IMR-90 (cell line): ENCODE data around the gene STOM.

ENCODE experiments used
- CHD1 ChIP-seq: IDR thresholded peaks from 2 replicates; pipeline ENCODE4 v1.6.1; 2012; ENCODE audit warnings: low read depth, low read length, improper control_type of control experiment
- MAFK ChIP-seq: IDR thresholded peaks from 2 replicates; pipeline ENCODE4 v1.6.1; 2012; ENCODE audit warnings: low read depth, low read length, improper control_type of control experiment
- MAZ ChIP-seq: IDR thresholded peaks from 2 replicates; pipeline ENCODE4 v1.6.1; 2012; ENCODE audit warnings: low read depth, mild to moderate bottlenecking, low read length, improper control_type of control experiment, moderate library complexity, borderline replicate concordance
- MXI1 ChIP-seq: IDR thresholded peaks from 2 replicates; pipeline ENCODE4 v1.6.1; 2012; ENCODE audit warnings: low read depth, mild to moderate bottlenecking, low read length, moderate library complexity, borderline replicate concordance
- POLR2A ChIP-seq: IDR thresholded peaks from 2 replicates; pipeline ENCODE4 v1.6.1; 2012; ENCODE audit warnings: mild to moderate bottlenecking, low read depth, low read length
- RAD21 ChIP-seq: IDR thresholded peaks from 2 replicates; pipeline ENCODE4 v1.6.1; 2012; ENCODE audit warnings: low read length, improper control_type of control experiment
- RCOR1 ChIP-seq: IDR thresholded peaks from 2 replicates; pipeline ENCODE4 v1.6.1; 2012; ENCODE audit warnings: mild to moderate bottlenecking, low read length, improper control_type of control experiment; ENCODE audit not compliant: insufficient replicate concordance
- RFX5 ChIP-seq: IDR thresholded peaks from 2 replicates; pipeline ENCODE4 v1.8.0; 2012; ENCODE audit warnings: low read depth, mild to moderate bottlenecking, low read length, moderate library complexity
- TF ChIP-seq, protein P1 (sequence below): conservative IDR thresholded peaks from 2 replicates; pipeline ENCODE4 v1.5.1; 2012; ENCODE audit warnings: mild to moderate bottlenecking, low read depth, low read length, improper control_type of control experiment
- TF ChIP-seq, protein P2 (sequence below): fragments of 150-350 bp; IDR thresholded peaks from 2 replicates; pipeline ENCODE4 v1.6.1; 2017; ENCODE audit warnings: mild to moderate bottlenecking, antibody characterized with exemption, low read length, low read depth

DNA sequence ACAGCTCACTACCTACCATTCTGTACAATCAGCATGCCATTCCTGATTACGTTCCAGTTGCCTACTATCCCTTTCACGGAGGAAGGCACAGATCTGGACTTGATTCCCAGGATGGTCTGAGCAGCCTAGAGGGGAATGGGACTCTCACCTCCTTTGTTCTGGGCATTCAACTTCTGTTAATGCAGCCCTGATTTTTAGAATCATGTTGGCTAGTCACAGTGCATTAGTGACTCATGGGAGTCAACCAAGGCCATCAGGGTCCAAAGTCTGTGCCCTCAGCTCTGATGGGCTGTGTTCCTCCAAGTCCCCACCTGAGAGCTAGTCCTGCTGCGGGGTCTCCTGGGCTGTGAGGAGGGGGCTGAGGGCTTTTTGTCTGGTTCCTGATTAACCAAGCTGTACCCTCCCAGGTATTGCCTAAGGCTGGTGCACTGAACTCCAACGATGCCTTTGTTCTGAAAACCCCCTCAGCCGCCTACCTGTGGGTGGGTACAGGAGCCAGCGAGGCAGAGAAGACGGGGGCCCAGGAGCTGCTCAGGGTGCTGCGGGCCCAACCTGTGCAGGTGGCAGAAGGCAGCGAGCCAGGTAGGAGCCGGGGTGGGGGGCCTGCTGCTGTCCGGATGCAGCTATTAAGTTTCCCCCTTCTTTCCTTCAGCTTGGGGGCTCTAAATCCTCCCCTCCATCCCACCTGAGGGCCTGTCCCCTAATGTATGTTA, 43.0 kb downstream of the STOM start:
- TF ChIP-seq, protein P1, sequence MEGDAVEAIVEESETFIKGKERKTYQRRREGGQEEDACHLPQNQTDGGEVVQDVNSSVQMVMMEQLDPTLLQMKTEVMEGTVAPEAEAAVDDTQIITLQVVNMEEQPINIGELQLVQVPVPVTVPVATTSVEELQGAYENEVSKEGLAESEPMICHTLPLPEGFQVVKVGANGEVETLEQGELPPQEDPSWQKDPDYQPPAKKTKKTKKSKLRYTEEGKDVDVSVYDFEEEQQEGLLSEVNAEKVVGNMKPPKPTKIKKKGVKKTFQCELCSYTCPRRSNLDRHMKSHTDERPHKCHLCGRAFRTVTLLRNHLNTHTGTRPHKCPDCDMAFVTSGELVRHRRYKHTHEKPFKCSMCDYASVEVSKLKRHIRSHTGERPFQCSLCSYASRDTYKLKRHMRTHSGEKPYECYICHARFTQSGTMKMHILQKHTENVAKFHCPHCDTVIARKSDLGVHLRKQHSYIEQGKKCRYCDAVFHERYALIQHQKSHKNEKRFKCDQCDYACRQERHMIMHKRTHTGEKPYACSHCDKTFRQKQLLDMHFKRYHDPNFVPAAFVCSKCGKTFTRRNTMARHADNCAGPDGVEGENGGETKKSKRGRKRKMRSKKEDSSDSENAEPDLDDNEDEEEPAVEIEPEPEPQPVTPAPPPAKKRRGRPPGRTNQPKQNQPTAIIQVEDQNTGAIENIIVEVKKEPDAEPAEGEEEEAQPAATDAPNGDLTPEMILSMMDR: no peak
- TF ChIP-seq, protein P2, sequence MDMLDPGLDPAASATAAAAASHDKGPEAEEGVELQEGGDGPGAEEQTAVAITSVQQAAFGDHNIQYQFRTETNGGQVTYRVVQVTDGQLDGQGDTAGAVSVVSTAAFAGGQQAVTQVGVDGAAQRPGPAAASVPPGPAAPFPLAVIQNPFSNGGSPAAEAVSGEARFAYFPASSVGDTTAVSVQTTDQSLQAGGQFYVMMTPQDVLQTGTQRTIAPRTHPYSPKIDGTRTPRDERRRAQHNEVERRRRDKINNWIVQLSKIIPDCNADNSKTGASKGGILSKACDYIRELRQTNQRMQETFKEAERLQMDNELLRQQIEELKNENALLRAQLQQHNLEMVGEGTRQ: no peak
- TF ChIP-seq POLR2A: no peak
- TF ChIP-seq MAZ: no peak
- TF ChIP-seq RFX5: no peak
- TF ChIP-seq RAD21: no peak
- no peak for TF ChIP-seq MAFK
- no peak for TF ChIP-seq CHD1
- TF ChIP-seq MXI1: no peak
- TF ChIP-seq RCOR1: no peak
